ENCODE data around the gene DYNLT1.

DYNLT1 gene

GRCh38 chr6:158644231-158645063, at the start of gene DYNLT1:
DYNLT1 (minus strand) TSS chr6:158644743; CDS start chr6:158644708, 35 bp downstream.
- Histone ChIP-seq H3K36me3 (ENCODE audit: control insufficient read depth in 5 of 5, insufficient read depth in 5 of 5, low read length in 5 of 5) (peaks cover 0 to 10% (median 6%) of the 10 kb centered on the region in 5 donors), H3K27ac (ENCODE audit: low read depth, low read length) (peak within 1 kb of the TSS; percentile 82), H3K4me3 (ENCODE audit: low read depth in 1 of 5, low read length in 5 of 5) (peak within 1 kb of the TSS; percentile 84 to 94 (median 89)), H3K9me3 (ENCODE audit: control insufficient read depth in 5 of 5, low read length in 5 of 5) (no peaks in the 10 kb centered on the region), H3K27me3 (ENCODE audit: control insufficient read depth in 5 of 5, insufficient read depth in 4 of 5, low read length in 5 of 5) (no peaks in the 10 kb centered on the region), H3K9ac (ENCODE audit: low read length in 5 of 5) (peak within 1 kb of the TSS; percentile 68 to 96 (median 90)), H3K4me1 (ENCODE audit: control insufficient read depth in 5 of 5, insufficient read depth in 5 of 5, low read length in 5 of 5) (peaks cover 4 to 34% (median 27%) of the 10 kb centered on the region in 5 donors)

DNA sequence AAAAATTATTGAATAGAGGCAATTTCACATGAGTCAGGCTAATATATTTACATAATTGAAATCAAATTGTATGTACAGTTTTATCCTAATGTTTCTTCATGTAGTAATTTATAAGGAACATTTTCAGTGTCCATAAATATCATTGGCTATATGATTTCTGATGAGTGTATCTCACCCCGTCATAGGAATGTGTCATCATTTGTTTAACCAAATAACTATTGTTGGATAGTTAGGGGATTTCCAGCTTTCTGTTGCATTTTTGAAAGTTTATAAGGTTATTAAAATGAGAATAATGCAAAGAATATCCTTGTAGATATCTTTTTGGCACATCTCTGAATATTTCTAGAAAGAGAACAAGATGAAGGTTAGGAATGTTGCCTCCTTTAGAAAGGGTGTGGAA, 44.3 kb upstream of the DYNLT1 start:
- no peaks in the 10 kb centered on the region for H3K36me3 ChIP-seq (ENCODE audit: control insufficient read depth in 5 of 5, insufficient read depth in 5 of 5, low read length in 5 of 5)

DNA sequence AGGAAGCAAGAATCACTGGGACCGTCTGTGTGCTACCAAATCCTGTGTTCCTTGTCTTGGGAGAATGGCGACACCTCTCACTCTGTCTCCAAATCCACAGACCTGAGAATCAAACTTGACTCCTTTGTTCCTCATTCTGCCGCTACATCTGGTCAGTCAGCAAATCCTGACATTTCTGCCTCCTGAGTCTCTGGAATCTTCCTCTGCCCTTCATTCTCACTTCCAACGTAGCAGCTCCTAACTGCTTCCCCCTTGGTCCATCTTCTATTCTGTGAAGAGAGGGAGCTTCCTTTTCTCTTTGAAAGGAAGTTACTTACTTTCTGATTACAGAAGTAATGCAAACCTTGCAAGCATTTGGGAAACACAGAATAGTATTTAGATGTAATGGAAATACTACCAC, 43.0 kb upstream of the DYNLT1 start:
- Histone ChIP-seq H3K4me1 (ENCODE audit: control insufficient read depth in 5 of 5, insufficient read depth in 5 of 5, low read length in 5 of 5) (peaks cover 2 to 35% (median 16%) of the 10 kb centered on the region in 5 donors), H3K27ac (ENCODE audit: low read depth, low read length) (no peak overlapping the region), H3K4me3 (ENCODE audit: low read depth in 1 of 5, low read length in 5 of 5) (no peak overlapping the region), H3K36me3 (ENCODE audit: control insufficient read depth in 5 of 5, insufficient read depth in 5 of 5, low read length in 5 of 5) (no peaks in the 10 kb centered on the region), H3K27me3 (ENCODE audit: control insufficient read depth in 5 of 5, insufficient read depth in 4 of 5, low read length in 5 of 5) (no peaks in the 10 kb centered on the region), H3K9me3 (ENCODE audit: control insufficient read depth in 5 of 5, low read length in 5 of 5) (peaks cover 0 to 2% (median 0%) of the 10 kb centered on the region in 5 donors), H3K9ac (ENCODE audit: low read length in 5 of 5) (no peak overlapping the region)

More for the DNA sequence above, 44.3 kb upstream of the DYNLT1 start:
- Histone ChIP-seq H3K9ac (ENCODE audit: low read length in 5 of 5) (no peak overlapping the region), H3K4me1 (ENCODE audit: control insufficient read depth in 5 of 5, insufficient read depth in 5 of 5, low read length in 5 of 5) (peaks cover 2 to 32% (median 16%) of the 10 kb centered on the region in 5 donors), H3K9me3 (ENCODE audit: control insufficient read depth in 5 of 5, low read length in 5 of 5) (peaks cover 0 to 2% (median 0%) of the 10 kb centered on the region in 5 donors), H3K27me3 (ENCODE audit: control insufficient read depth in 5 of 5, insufficient read depth in 4 of 5, low read length in 5 of 5) (no peaks in the 10 kb centered on the region), H3K4me3 (ENCODE audit: low read depth in 1 of 5, low read length in 5 of 5) (no peak overlapping the region), H3K27ac (ENCODE audit: low read depth, low read length) (no peak overlapping the region)

GRCh38 chr6:158686791-158687381, 42.3 kb upstream of the DYNLT1 start:
- H3K36me3 ChIP-seq (ENCODE audit: control insufficient read depth in 5 of 5, insufficient read depth in 5 of 5, low read length in 5 of 5): no peaks in the 10 kb centered on the region
- H3K9ac ChIP-seq (ENCODE audit: low read length in 5 of 5): no peak overlapping the region
- peaks cover 0 to 2% (median 0%) of the 10 kb centered on the region in 5 donors for H3K9me3 ChIP-seq (ENCODE audit: control insufficient read depth in 5 of 5, low read length in 5 of 5)
- no peak overlapping the region for H3K4me3 ChIP-seq (ENCODE audit: low read depth in 1 of 5, low read length in 5 of 5)
- H3K27ac ChIP-seq (ENCODE audit: low read depth, low read length): peak overlapping the region; percentile 16
- peaks cover 2 to 35% (median 16%) of the 10 kb centered on the region in 5 donors for H3K4me1 ChIP-seq (ENCODE audit: control insufficient read depth in 5 of 5, insufficient read depth in 5 of 5, low read length in 5 of 5)
- H3K27me3 ChIP-seq (ENCODE audit: control insufficient read depth in 5 of 5, insufficient read depth in 4 of 5, low read length in 5 of 5): no peaks in the 10 kb centered on the region

DNA sequence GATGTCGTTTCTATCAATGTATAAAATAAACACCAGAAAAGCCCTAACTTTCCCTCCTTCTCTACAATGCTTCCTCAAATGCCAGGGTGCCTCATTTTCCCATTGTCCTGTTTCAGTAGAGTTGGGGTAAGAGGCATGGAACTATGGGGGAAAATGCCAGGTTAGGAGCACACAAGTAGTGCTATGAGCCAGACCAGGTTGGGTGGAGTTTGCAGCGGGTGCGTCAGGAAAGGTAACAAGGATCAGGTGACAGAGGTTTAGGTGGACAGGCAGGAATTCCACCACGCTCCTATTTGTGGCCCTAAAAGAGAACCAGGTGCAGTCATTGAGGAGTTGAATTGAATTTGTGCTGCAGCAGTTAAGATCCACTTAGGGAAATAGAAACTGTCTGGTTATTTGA, 41.8 kb upstream of the DYNLT1 start:
- Histone ChIP-seq H3K4me3 (ENCODE audit: low read depth in 1 of 5, low read length in 5 of 5) (no peak overlapping the region), H3K36me3 (ENCODE audit: control insufficient read depth in 5 of 5, insufficient read depth in 5 of 5, low read length in 5 of 5) (no peaks in the 10 kb centered on the region), H3K27ac (ENCODE audit: low read depth, low read length) (no peak overlapping the region), H3K4me1 (ENCODE audit: control insufficient read depth in 5 of 5, insufficient read depth in 5 of 5, low read length in 5 of 5) (peaks cover 2 to 35% (median 16%) of the 10 kb centered on the region in 5 donors), H3K9ac (ENCODE audit: low read length in 5 of 5) (no peak overlapping the region), H3K27me3 (ENCODE audit: control insufficient read depth in 5 of 5, insufficient read depth in 4 of 5, low read length in 5 of 5) (no peaks in the 10 kb centered on the region), H3K9me3 (ENCODE audit: control insufficient read depth in 5 of 5, low read length in 5 of 5) (peaks cover 0 to 2% (median 0%) of the 10 kb centered on the region in 5 donors)

- H3K36me3 ChIP-seq (ENCODE audit: control insufficient read depth in 5 of 5, insufficient read depth in 5 of 5, low read length in 5 of 5): no peaks in the 10 kb centered on the region
- H3K4me1 ChIP-seq (ENCODE audit: control insufficient read depth in 5 of 5, insufficient read depth in 5 of 5, low read length in 5 of 5): peaks cover 2 to 35% (median 16%) of the 10 kb centered on the region in 5 donors
- H3K4me3 ChIP-seq (ENCODE audit: low read depth in 1 of 5, low read length in 5 of 5): no peak overlapping the region
- H3K27me3 ChIP-seq (ENCODE audit: control insufficient read depth in 5 of 5, insufficient read depth in 4 of 5, low read length in 5 of 5): no peaks in the 10 kb centered on the region
- H3K27ac ChIP-seq (ENCODE audit: low read depth, low read length): peak overlapping the region; percentile 67
- H3K9ac ChIP-seq (ENCODE audit: low read length in 5 of 5): peak overlapping the region in 2 of 5 donors; percentile 60 to 81
- H3K9me3 ChIP-seq (ENCODE audit: control insufficient read depth in 5 of 5, low read length in 5 of 5): peaks cover 0 to 2% (median 0%) of the 10 kb centered on the region in 5 donors
These were observed 40.3 kb upstream of the DYNLT1 start for GRCh38 chr6:158684745-158685324.

- no peak overlapping the region for H3K27ac ChIP-seq (ENCODE audit: low read depth, low read length)
- H3K4me3 ChIP-seq (ENCODE audit: low read depth in 1 of 5, low read length in 5 of 5): peak overlapping the region in 1 of 5 donors; percentile 30
- H3K9ac ChIP-seq (ENCODE audit: low read length in 5 of 5): no peak overlapping the region
- peaks cover 0 to 2% (median 0%) of the 10 kb centered on the region in 5 donors for H3K9me3 ChIP-seq (ENCODE audit: control insufficient read depth in 5 of 5, low read length in 5 of 5)
- no peaks in the 10 kb centered on the region for H3K27me3 ChIP-seq (ENCODE audit: control insufficient read depth in 5 of 5, insufficient read depth in 4 of 5, low read length in 5 of 5)
- H3K36me3 ChIP-seq (ENCODE audit: control insufficient read depth in 5 of 5, insufficient read depth in 5 of 5, low read length in 5 of 5): no peaks in the 10 kb centered on the region
- peaks cover 2 to 35% (median 16%) of the 10 kb centered on the region in 5 donors for H3K4me1 ChIP-seq (ENCODE audit: control insufficient read depth in 5 of 5, insufficient read depth in 5 of 5, low read length in 5 of 5)
These were observed 39.8 kb upstream of the DYNLT1 start for GRCh38 chr6:158684311-158684710.

DNA sequence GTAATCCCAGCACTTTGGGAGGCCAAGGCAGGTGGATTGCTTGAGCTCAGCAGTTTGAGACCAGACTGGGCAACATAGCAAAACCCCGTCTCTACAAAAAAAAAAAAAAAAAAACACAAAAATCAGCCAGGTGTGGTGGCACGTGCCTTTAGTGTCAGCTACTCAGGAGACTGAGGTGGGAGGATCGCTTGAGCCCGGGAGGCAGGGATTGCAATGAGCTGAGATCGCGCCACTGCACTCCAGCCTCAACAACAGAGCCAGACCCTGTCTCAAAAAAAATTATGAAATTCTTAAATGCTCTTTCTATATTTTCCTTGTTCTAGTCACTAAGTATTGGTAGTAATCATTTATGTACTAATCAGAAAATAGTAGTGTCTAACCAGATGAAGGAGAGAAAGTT, 35.9 kb upstream of the DYNLT1 start:
- Histone ChIP-seq H3K9ac (ENCODE audit: low read length in 5 of 5) (no peak overlapping the region), H3K9me3 (ENCODE audit: control insufficient read depth in 5 of 5, low read length in 5 of 5) (no peaks in the 10 kb centered on the region), H3K27me3 (ENCODE audit: control insufficient read depth in 5 of 5, insufficient read depth in 4 of 5, low read length in 5 of 5) (no peaks in the 10 kb centered on the region), H3K36me3 (ENCODE audit: control insufficient read depth in 5 of 5, insufficient read depth in 5 of 5, low read length in 5 of 5) (no peaks in the 10 kb centered on the region), H3K4me1 (ENCODE audit: control insufficient read depth in 5 of 5, insufficient read depth in 5 of 5, low read length in 5 of 5) (peaks cover 0 to 22% (median 12%) of the 10 kb centered on the region in 5 donors), H3K4me3 (ENCODE audit: low read depth in 1 of 5, low read length in 5 of 5) (no peak overlapping the region), H3K27ac (ENCODE audit: low read depth, low read length) (no peak overlapping the region)

- Histone ChIP-seq H3K27ac (ENCODE audit: low read depth, low read length) (no peak overlapping the region), H3K9me3 (ENCODE audit: control insufficient read depth in 5 of 5, low read length in 5 of 5) (no peaks in the 10 kb centered on the region), H3K4me3 (ENCODE audit: low read depth in 1 of 5, low read length in 5 of 5) (no peak overlapping the region), H3K27me3 (ENCODE audit: control insufficient read depth in 5 of 5, insufficient read depth in 4 of 5, low read length in 5 of 5) (no peaks in the 10 kb centered on the region), H3K9ac (ENCODE audit: low read length in 5 of 5) (no peak overlapping the region), H3K36me3 (ENCODE audit: control insufficient read depth in 5 of 5, insufficient read depth in 5 of 5, low read length in 5 of 5) (no peaks in the 10 kb centered on the region), H3K4me1 (ENCODE audit: control insufficient read depth in 5 of 5, insufficient read depth in 5 of 5, low read length in 5 of 5) (peaks cover 0 to 18% (median 12%) of the 10 kb centered on the region in 5 donors)
These were observed 35.5 kb upstream of the DYNLT1 start for GRCh38 chr6:158680015-158680414.

Data from subcutaneous abdominal adipose tissue (tissue), 5 donors.